Vagina (tissue), 2 donors: ENCODE results near the gene OXER1. TPM values are rescaled to one million over a fixed set of nuclear protein-coding genes. Genes with fewer than 3 reads are reported as not detected.

ENCODE experiments used
- DNase-seq, 2 donors: peaks; one replicate each; pipeline ENCODE4 v3.0.0-alpha.2; 2017; ENCODE audit errors: extremely low spot score in 2 of 2
- H3K27ac ChIP-seq: fragments of 200-600 bp; sonication (generic); one replicate; pipeline ENCODE4 v1.5.1; 2019
- H3K27me3 ChIP-seq: fragments of 200-600 bp; sonication (generic); one replicate; pipeline ENCODE4 v1.5.1; 2019
- H3K36me3 ChIP-seq, 2 donors: fragments of 200-600 bp; sonication (generic); one replicate each; pipeline ENCODE4 v1.5.1; 2017 to 2019
- H3K4me1 ChIP-seq: fragments of 200-600 bp; sonication (generic); one replicate; pipeline ENCODE4 v1.5.1; 2019
- H3K4me3 ChIP-seq, 2 donors: fragments of 200-600 bp; sonication (generic); 1 replicate in 1 of 2; 2 replicates in 1 of 2; pipeline ENCODE4 v1.5.1; 2016 to 2019
- H3K9me3 ChIP-seq: fragments of 200-600 bp; sonication (generic); one replicate; pipeline ENCODE4 v1.5.1; 2019
- CTCF ChIP-seq, 3 experiments: fragments of 450-650 bp in 2 of 3; fragments of 200-600 bp in 1 of 3; sonication (generic) in 1 of 3; IDR thresholded peaks; one replicate each; pipeline ENCODE4 v1.5.1; 2017 to 2019; ENCODE audit warnings: antibody characterized with exemption in 3 of 3, mild to moderate bottlenecking in 2 of 3, moderate library complexity in 2 of 3
- POLR2A ChIP-seq, 2 donors: fragments of 450-650 bp; IDR thresholded peaks; one replicate each; pipeline ENCODE4 v1.6.1; 2017; ENCODE audit warnings: antibody characterized with exemption in 2 of 2, mild to moderate bottlenecking in 2 of 2, moderate library complexity in 2 of 2
- POLR2AphosphoS5 ChIP-seq, 2 donors: sonication (generic); formaldehyde crosslinking; IDR thresholded peaks; one replicate each; pipeline ENCODE4 v1.9.0; 2017; ENCODE audit warnings: antibody characterized with exemption in 2 of 2, mild to moderate bottlenecking in 2 of 2, low read depth in 1 of 2; ENCODE audit not compliant: insufficient read depth in 1 of 2
- intact Hi-C: fragments of 100-400 bp; cut with DNase I; formaldehyde crosslinking; loops from one replicate; pipeline ENCODE4 v1.15.1; 2023
- total RNA-seq: library from RNA; depleted of rRNA; stranded (reverse); fragments of >200 nt; gene quantifications from one replicate; pipeline ENCODE4 v1.2.3, GENCODE V29; 2016

The OXER1 gene
- total RNA-seq, 1 donor from 2014 or later, result 1.2 TPM

GRCh38 chr2:42804338-42804737, 40.4 kb upstream of the OXER1 start:
- intact Hi-C loops, result no loop called here
- TF ChIP-seq POLR2A (IDR thresholded peaks at IDR 0.05) (no peak), CTCF (IDR thresholded peaks at IDR 0.05) (no peak), POLR2AphosphoS5 (IDR thresholded peaks at IDR 0.05; ENCODE audit: insufficient read depth in 1 of 2, low read depth in 1 of 2) (no peak)

DNA sequence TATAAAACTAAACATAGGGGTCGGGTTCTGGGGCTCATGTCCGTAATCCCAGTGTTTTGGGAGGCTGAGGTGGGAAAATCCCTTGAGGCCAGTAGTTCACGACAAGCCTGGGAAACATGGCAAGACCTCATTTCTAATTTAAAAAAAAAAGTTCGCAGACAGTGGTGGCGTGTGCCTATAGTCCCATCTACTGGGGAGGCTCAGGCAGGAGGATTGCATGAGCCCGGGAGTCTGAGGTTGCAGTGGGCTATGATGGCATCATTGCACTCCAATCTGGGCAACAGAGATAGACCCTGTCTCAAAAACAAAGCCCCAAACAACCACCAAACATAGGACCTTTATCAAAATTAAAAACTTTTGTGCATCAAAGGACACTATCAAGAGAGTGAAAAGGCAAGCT, 38.2 kb upstream of the OXER1 start:
- no peak for DNase-seq
- no peak overlapping the region for H3K27ac ChIP-seq
- H3K4me3 ChIP-seq, result no peak overlapping the region
- H3K4me1 ChIP-seq, result peaks cover 10% of the 10 kb centered on the region
- no peak for TF ChIP-seq POLR2AphosphoS5 (IDR thresholded peaks at IDR 0.05; ENCODE audit: insufficient read depth in 1 of 2, low read depth in 1 of 2)
- H3K36me3 ChIP-seq, result no peaks in the 10 kb centered on the region
- H3K9me3 ChIP-seq, result no peaks in the 10 kb centered on the region
- H3K27me3 ChIP-seq, result no peaks in the 10 kb centered on the region
- intact Hi-C loops, result no loop called here

More at GRCh38 chr2:42804338-42804737, 40.4 kb upstream of the OXER1 start:
- no peak overlapping the region for H3K4me3 ChIP-seq
- H3K9me3 ChIP-seq, result no peaks in the 10 kb centered on the region
- DNase-seq, result no peak
- no peak overlapping the region for H3K27ac ChIP-seq
- H3K27me3 ChIP-seq, result no peaks in the 10 kb centered on the region
- H3K36me3 ChIP-seq, result no peaks in the 10 kb centered on the region
- H3K4me1 ChIP-seq, result peaks cover 10% of the 10 kb centered on the region

GRCh38 chr2:42801381-42801780, 37.4 kb upstream of the OXER1 start:
- TF ChIP-seq POLR2AphosphoS5 (IDR thresholded peaks at IDR 0.05; ENCODE audit: insufficient read depth in 1 of 2, low read depth in 1 of 2) (no peak), POLR2A (IDR thresholded peaks at IDR 0.05) (no peak)
- peaks cover 10% of the 10 kb centered on the region for H3K4me1 ChIP-seq
- no peak overlapping the region for H3K4me3 ChIP-seq
- no peaks in the 10 kb centered on the region for H3K36me3 ChIP-seq
- intact Hi-C loops, result no loop called here
- H3K27ac ChIP-seq, result no peak overlapping the region
- no peaks in the 10 kb centered on the region for H3K9me3 ChIP-seq
- no peak for DNase-seq
- H3K27me3 ChIP-seq, result no peaks in the 10 kb centered on the region

- Histone ChIP-seq H3K9me3 (no peaks in the 10 kb centered on the region), H3K27ac (no peak overlapping the region), H3K4me3 (no peak overlapping the region), H3K4me1 (peaks cover 10% of the 10 kb centered on the region), H3K36me3 (no peaks in the 10 kb centered on the region), H3K27me3 (no peaks in the 10 kb centered on the region)
- no peak for DNase-seq
- no peak for TF ChIP-seq POLR2AphosphoS5 (IDR thresholded peaks at IDR 0.05; ENCODE audit: insufficient read depth in 1 of 2, low read depth in 1 of 2)
- no peak for TF ChIP-seq POLR2A (IDR thresholded peaks at IDR 0.05)
- TF ChIP-seq CTCF (IDR thresholded peaks at IDR 0.05), result no peak
- intact Hi-C loops, result no loop called here
Measured at GRCh38 chr2:42800981-42801380, 37.0 kb upstream of the OXER1 start.

GRCh38 chr2:42800461-42800962, 36.6 kb upstream of the OXER1 start:
- H3K36me3 ChIP-seq, result no peaks in the 10 kb centered on the region
- DNase-seq, result no peak
- no peak overlapping the region for H3K4me3 ChIP-seq
- intact Hi-C loops, result no loop called here
- no peaks in the 10 kb centered on the region for H3K9me3 ChIP-seq
- H3K4me1 ChIP-seq, result peaks cover 10% of the 10 kb centered on the region
- H3K27ac ChIP-seq, result no peak overlapping the region
- TF ChIP-seq CTCF (IDR thresholded peaks at IDR 0.05) (no peak), POLR2A (IDR thresholded peaks at IDR 0.05) (no peak), POLR2AphosphoS5 (IDR thresholded peaks at IDR 0.05; ENCODE audit: insufficient read depth in 1 of 2, low read depth in 1 of 2) (no peak)
- H3K27me3 ChIP-seq, result no peaks in the 10 kb centered on the region

GRCh38 chr2:42799881-42800280, 35.9 kb upstream of the OXER1 start:
- no peaks in the 10 kb centered on the region for H3K9me3 ChIP-seq
- no peak for DNase-seq
- no peak overlapping the region for H3K27ac ChIP-seq
- no peak for TF ChIP-seq POLR2AphosphoS5 (IDR thresholded peaks at IDR 0.05; ENCODE audit: insufficient read depth in 1 of 2, low read depth in 1 of 2)
- TF ChIP-seq POLR2A (IDR thresholded peaks at IDR 0.05), result no peak
- TF ChIP-seq CTCF (IDR thresholded peaks at IDR 0.05), result no peak
- H3K4me1 ChIP-seq, result peaks cover 10% of the 10 kb centered on the region
- intact Hi-C loops, result no loop called here
- no peaks in the 10 kb centered on the region for H3K36me3 ChIP-seq
- no peaks in the 10 kb centered on the region for H3K27me3 ChIP-seq
- no peak overlapping the region for H3K4me3 ChIP-seq
